Measurements from ENCODE around the gene BIRC2. TPM values are rescaled to one million over a fixed set of nuclear protein-coding genes. Genes with fewer than 3 reads are reported as not detected.

Gene BIRC2
- total RNA-seq, 1 donor from 2014 or later: 44.8 TPM

DNA sequence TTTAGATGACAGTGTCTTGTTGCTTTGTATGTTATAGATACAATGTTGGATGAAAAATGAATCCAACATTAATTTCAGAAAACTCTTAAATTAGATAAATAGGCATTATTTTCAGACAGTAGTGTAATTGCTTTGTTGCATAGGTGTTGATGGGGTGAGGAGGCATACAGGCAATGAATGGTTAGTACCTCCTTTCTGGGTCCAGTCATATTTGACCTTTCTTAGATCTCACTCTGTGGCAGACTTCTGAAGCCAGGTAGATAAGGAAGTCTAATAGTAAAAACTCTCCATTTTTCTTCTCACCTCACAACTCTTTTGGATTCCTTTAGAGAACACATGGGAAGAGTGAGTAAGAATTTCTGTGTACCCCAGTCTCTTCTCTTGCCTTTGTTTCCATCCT is 31.8 kb downstream of the BIRC2 start:
- H3K9me3 Mint-ChIP-seq (ENCODE audit: unreplicated experiment): no peaks in the 10 kb centered on the region
- no peak for DNase-seq
- no peak overlapping the region for H3K27ac Mint-ChIP-seq (ENCODE audit: unreplicated experiment)
- no peaks in the 10 kb centered on the region for H3K27me3 Mint-ChIP-seq (ENCODE audit: unreplicated experiment)
- no peak for TF ChIP-seq CTCF (IDR thresholded peaks at IDR 0.05; ENCODE audit: partially characterized antibody, unreplicated experiment)
- no peak overlapping the region for H3K4me3 Mint-ChIP-seq (ENCODE audit: unreplicated experiment)
- H3K4me1 Mint-ChIP-seq (ENCODE audit: low read depth, unreplicated experiment): peaks cover 3% of the 10 kb centered on the region
- H3K36me3 Mint-ChIP-seq (ENCODE audit: unreplicated experiment): no peaks in the 10 kb centered on the region

GRCh38 chr11:102382384-102382783 is 35.4 kb downstream of the BIRC2 start:
- TF ChIP-seq CTCF (IDR thresholded peaks at IDR 0.05; ENCODE audit: partially characterized antibody, unreplicated experiment): no peak
- H3K4me1 Mint-ChIP-seq (ENCODE audit: low read depth, unreplicated experiment): no peaks in the 10 kb centered on the region

GRCh38 chr11:102383839-102384238 is 36.8 kb downstream of the BIRC2 start:
- Mint-ChIP-seq H3K27me3 (ENCODE audit: unreplicated experiment) (no peaks in the 10 kb centered on the region), H3K27ac (ENCODE audit: unreplicated experiment) (no peak overlapping the region), H3K36me3 (ENCODE audit: unreplicated experiment) (no peaks in the 10 kb centered on the region), H3K4me1 (ENCODE audit: low read depth, unreplicated experiment) (no peaks in the 10 kb centered on the region), H3K4me3 (ENCODE audit: unreplicated experiment) (no peak overlapping the region), H3K9me3 (ENCODE audit: unreplicated experiment) (no peaks in the 10 kb centered on the region)
- TF ChIP-seq CTCF (IDR thresholded peaks at IDR 0.05; ENCODE audit: partially characterized antibody, unreplicated experiment): no peak
- no peak for DNase-seq

More at GRCh38 chr11:102382384-102382783, 35.4 kb downstream of the BIRC2 start:
- Mint-ChIP-seq H3K4me3 (ENCODE audit: unreplicated experiment) (no peak overlapping the region), H3K27ac (ENCODE audit: unreplicated experiment) (no peak overlapping the region), H3K36me3 (ENCODE audit: unreplicated experiment) (no peaks in the 10 kb centered on the region), H3K27me3 (ENCODE audit: unreplicated experiment) (no peaks in the 10 kb centered on the region), H3K9me3 (ENCODE audit: unreplicated experiment) (no peaks in the 10 kb centered on the region)
- DNase-seq: no peak

GRCh38 chr11:102384419-102385079 is 37.5 kb downstream of the BIRC2 start:
- no peak overlapping the region for H3K27ac Mint-ChIP-seq (ENCODE audit: unreplicated experiment)
- TF ChIP-seq CTCF (IDR thresholded peaks at IDR 0.05; ENCODE audit: partially characterized antibody, unreplicated experiment): no peak
- H3K36me3 Mint-ChIP-seq (ENCODE audit: unreplicated experiment): no peaks in the 10 kb centered on the region
- H3K4me1 Mint-ChIP-seq (ENCODE audit: low read depth, unreplicated experiment): no peaks in the 10 kb centered on the region
- no peaks in the 10 kb centered on the region for H3K9me3 Mint-ChIP-seq (ENCODE audit: unreplicated experiment)
- H3K4me3 Mint-ChIP-seq (ENCODE audit: unreplicated experiment): no peak overlapping the region
- no peaks in the 10 kb centered on the region for H3K27me3 Mint-ChIP-seq (ENCODE audit: unreplicated experiment)
- no peak for DNase-seq

- Mint-ChIP-seq H3K9me3 (ENCODE audit: unreplicated experiment) (no peaks in the 10 kb centered on the region), H3K36me3 (ENCODE audit: unreplicated experiment) (no peaks in the 10 kb centered on the region), H3K4me1 (ENCODE audit: low read depth, unreplicated experiment) (no peaks in the 10 kb centered on the region), H3K27ac (ENCODE audit: unreplicated experiment) (no peak overlapping the region), H3K4me3 (ENCODE audit: unreplicated experiment) (no peak overlapping the region), H3K27me3 (ENCODE audit: unreplicated experiment) (no peaks in the 10 kb centered on the region)
- no peak for TF ChIP-seq CTCF (IDR thresholded peaks at IDR 0.05; ENCODE audit: partially characterized antibody, unreplicated experiment)
- no peak for DNase-seq
Observed at GRCh38 chr11:102385085-102386007, 38.3 kb downstream of the BIRC2 start.
